Inflammatory macrophage treated with lipopolysaccharide for 4 hours (primary cell): ENCODE data around the gene VSTM4.

Experiments
- DNase-seq: peaks from one replicate; pipeline ENCODE4 v3.0.0-alpha.2; 2020

Gene VSTM4

GRCh38 chr10:49037187-49037586, 78.1 kb downstream of the VSTM4 start:
- no peak for DNase-seq

- no peak for DNase-seq
These were observed 78.7 kb downstream of the VSTM4 start for GRCh38 chr10:49036638-49037037.

DNA sequence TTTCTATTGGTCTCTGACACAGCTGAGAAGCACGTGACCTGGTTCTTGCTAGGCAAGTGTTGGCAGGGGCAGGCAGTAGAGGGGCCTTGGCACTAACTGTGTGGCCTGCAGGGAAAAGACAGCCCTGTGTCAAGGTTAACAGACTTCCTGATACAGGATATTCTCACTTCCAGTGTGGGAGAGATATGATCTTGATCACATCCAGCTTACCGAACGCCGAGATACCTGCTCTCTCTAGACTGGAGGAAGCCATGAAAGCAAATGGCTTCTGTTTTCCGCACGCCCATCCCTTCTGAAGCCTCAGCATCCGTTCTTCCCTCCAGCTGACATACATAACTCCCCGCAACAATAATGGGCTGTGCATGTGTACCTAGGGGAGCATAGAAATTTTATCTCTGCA, 79.4 kb downstream of the VSTM4 start:
- no peak for DNase-seq

DNA sequence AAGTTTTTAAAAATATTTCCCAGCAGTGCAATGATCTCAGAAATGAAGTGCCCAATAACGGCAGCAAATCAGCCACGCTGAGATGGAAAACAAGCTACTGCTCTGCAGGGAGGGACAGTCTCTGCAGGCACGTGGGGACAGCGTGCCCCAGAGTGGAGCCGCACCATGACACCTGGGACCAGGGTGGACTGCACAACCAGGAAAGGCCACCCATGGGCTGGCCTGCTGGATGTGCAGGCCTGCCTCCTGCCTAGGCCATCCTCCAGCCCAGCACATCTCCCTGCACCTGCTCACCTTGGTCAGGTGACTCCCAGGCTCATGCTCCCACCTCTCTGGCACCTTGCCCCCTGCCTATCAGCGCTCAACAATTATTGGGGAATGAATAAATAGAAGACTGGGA, 80.4 kb downstream of the VSTM4 start:
- no peak for DNase-seq

DNA sequence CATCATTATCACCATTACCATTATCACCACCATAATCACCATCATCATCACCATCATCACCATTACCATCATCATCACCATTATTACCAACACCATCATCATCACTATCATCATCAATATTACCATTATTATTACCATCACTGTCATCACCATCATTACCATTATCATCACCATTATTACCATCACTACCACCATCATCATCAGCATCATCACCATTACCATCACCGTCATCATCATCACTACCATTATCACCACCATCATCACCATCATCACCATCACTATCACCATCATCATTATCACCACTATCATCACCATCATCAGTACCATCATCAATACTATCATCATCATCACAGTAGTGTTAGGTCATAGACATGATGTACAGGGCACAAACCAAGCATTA, 81.4 kb downstream of the VSTM4 start:
- DNase-seq: no peak

- no peak for DNase-seq
These were observed 85.7 kb downstream of the VSTM4 start for GRCh38 chr10:49029666-49030065.

DNA sequence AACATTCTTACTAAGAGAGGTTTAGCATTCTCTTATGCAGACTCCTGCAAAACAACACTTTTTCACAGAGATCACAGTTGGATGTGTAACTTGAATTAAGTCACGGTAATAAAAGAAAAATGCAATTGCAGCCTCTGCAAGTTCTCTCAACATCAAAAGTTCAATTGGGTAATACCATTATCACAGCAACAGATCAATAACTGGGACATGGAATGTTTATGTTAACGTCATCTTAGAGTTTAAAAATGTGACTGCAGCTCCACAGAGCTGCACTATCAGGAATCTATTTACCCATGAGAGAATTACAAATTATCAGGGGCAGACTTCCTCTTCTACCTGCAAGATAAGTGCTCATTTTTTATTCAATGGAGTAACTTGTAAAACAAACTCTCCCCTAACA, 86.7 kb downstream of the VSTM4 start:
- no peak for DNase-seq

DNA sequence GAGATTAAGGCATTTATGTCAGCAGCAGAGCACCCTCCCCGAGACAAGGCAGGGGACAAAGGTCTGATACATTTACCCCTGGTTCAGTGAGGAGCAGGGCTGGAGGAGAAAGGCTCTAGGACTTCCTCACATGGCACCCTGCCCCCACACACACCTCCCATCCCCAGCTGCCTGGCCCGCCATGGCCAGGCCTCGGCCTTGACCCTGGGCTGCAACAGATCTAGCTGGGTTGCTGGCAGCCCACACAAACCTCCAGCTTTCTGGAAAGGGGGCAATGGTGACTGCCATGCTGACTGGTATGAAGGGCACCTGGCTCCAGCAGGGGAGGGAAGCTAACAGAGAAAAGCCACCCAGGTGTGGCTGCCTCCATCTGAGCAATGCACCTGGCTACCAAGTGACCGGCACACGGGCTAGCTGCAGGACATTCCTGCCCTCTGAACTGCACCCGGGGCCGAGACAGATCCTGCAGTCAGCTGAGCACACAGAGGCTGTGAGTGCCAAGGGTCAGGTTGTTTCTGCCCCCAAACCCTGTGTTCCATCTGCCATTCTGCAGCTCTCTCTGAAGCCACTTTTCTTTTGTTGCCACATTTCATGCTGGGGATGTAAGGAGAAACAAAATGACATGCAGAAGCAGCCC, 89.9 kb downstream of the VSTM4 start:
- no peak for DNase-seq

GRCh38 chr10:49024484-49024883, 90.8 kb downstream of the VSTM4 start:
- DNase-seq: no peak

GRCh38 chr10:49023752-49024151, 91.6 kb downstream of the VSTM4 start:
- DNase-seq: no peak

DNA sequence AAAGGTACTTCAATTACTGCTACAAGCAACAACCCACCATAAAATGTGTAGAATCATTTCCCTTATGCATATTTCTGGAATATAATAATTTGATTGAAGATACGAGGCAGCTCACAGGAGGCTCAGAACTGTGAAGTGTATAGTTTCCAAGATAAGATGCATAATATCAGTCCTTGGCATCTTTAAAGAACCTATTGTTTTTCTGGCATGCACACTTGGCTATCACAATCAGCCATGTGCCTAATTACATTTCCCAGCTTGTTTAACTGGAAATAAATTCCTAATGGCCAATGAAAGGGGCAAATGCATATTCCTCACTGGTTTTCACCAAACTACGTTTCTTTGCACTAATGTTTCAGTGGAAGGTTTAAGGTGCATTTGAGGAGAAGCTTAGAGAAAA, 92.3 kb downstream of the VSTM4 start:
- no peak for DNase-seq

GRCh38 chr10:49021685-49022084, 93.6 kb downstream of the VSTM4 start:
- DNase-seq: no peak

GRCh38 chr10:49015700-49016099, 99.6 kb downstream of the VSTM4 start:
- DNase-seq: no peak

DNA sequence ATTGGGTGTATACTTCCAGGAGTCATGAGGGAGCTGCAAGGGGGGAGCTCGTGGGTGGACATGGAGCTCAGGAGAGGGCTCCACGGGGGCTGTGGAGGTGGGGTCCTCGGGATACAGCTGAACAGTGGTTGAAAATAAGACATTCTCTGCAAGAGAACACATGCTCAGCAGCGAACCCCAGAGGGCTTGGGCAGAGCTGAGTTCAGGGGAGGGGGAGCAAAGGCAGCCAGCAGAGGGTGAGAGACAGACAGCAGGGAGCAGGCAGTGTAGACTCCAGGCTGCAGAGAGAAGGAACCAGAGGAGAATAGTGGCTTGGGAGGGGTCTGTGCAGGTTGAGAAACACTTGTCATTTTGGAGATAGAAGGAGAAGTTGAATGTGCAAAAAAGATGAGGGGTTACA, 102.7 kb downstream of the VSTM4 start:
- DNase-seq: no peak

DNA sequence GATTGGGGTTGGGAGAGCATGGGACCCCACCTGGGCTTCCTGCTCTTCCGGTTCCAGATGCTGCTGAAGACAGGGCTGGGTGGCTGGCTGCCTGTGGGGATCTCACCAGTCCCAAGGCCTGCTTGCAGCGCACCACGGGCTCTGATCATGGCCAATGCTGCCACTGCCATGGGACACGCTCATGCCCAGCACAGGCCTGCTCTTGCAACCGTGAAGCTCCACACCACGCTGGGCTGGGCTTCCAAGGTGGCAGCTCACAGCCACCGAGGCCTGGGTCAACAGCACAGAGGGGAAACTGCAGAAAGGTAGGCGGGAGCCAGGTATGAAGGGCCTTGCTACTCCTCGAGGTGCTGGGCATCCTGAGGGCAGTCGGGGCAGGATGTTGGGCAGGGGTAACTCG, 103.6 kb downstream of the VSTM4 start:
- DNase-seq: no peak

GRCh38 chr10:49010865-49011264, 104.5 kb downstream of the VSTM4 start:
- no peak for DNase-seq

DNA sequence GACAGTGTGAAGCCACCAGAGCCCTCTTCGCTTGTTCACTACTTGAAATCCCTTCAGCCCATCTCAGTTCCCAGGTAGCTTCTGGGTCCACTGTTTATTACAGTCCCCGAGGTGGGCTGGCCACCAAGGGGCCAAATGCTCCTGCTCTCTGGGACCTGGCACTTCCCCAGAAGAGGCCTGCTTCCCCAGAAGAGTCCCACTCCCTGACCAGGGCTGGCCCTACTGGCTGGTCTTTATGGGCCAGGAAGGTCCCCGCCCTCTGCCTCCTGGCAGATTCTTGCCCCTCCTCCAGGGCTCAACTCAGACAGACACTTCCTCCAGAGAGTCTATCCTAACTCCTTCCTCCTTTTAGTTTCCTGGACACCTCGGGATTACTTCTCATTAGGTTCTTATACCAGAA, 105.0 kb downstream of the VSTM4 start:
- DNase-seq: peak; percentile 3

GRCh38 chr10:49009199-49009979, 105.9 kb downstream of the VSTM4 start:
- DNase-seq: no peak

DNA sequence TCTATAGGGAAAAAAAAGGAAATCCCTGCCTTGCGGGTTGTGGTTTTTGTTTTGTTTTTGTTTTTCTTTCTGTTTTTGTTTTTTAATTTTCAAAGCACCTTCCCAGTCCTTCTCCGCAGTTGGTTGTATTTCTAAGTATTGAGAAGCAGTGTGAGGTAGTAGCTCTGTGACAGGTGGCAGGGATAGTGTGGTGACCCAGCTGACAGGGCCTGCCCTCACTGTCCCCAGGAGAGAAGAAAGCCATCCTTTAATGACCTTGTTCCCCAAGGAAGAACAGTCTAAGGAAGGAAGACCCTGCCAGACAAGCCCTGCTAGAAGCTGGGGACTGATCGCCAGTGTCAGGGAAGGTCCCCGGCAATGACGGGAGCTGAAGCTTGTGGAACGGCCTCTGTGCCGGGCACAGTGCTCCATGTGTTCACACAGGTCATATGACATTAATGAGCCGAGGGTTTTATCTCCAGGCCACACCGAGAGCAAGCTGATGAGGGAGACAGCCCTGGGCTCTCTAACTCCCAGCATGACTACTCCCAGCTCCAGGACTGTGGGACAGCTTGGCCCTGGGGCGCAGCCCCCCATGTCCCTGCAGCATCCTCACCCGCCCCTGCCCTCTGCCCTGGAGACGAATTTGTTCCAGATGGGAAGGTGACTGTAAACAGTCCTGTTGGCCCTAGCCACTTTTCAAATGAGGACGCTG, 106.7 kb downstream of the VSTM4 start:
- DNase-seq: no peak

GRCh38 chr10:49008091-49008490, 107.2 kb downstream of the VSTM4 start:
- DNase-seq: no peak

DNA sequence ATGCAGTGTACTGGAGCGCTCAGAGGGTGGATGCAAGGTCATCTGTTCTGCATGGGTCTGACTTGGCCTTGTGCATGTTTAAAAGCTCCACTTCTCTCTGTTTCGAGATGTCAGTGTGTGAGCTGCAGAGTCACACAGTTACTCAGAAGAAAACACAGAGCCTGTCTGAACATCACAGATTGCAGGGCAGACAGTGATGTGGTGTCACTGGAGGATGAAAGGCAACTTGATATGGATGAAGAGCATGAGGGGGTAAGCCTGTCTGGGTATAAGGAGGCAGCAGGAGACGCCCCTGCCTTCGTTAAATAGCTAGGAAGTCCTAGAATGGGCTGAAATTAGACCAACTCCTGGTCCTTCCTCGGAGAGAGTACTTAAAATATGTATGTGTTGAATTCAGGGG, 108.2 kb downstream of the VSTM4 start:
- DNase-seq: no peak

DNA sequence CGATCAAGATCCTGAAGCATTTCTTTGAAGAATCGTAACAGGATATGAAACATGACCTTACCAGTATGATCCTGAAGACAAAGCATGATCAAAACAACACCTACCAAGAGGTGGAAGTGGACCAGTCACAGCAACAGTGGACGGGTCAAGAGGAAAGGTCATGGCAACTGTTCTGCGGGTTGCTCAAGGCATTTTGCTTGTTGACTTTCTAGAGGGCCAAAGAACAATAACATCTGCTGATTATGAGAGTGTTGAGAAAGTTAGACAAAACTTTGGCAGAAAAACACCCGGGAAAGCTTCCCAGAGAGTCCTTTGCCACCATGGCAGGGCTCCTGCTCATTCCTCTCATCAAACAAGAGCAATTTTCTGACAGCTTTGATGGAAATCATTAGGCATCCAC, 110.1 kb downstream of the VSTM4 start:
- no peak for DNase-seq

DNA sequence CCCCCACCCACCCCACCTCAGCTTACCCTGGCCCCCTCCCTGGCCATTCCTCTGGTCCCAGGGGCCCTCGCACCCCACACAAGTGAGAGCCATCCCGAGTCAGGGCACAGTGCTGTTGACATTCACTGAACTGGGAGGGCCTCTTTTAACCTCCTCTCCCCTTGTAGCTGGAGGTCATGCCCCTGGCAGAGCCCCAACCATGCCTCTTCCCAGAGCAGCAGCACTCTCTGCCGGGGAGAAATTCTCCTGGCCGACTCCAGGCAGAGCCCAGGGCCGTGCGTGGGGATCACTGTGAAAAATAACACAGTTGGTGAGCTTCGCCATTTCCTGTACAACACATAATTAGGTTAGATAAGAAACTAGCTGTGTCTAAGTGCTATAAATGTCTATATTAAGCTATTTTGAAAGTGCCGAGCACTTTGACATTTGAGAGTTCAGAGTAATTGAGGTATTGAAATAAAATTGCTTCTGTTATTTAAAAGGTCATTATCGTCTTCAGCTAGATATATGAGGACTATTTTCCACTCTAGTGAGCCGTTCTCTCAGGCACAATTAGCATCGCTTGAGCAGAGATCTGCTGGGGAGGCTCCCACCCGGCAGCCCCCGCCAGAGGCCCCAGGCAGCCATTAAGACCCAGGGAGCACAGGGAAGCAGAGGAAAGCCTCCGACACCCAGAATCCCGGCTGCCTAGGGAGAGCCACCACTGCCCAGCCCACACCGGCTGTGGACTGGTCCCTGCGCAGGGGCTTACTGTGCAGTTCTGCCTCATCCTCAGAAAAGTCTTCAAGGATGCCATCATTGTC, 113.3 kb downstream of the VSTM4 start:
- DNase-seq: no peak
